ENCODE measurements around the gene SLC9A7.

Gene SLC9A7

DNA sequence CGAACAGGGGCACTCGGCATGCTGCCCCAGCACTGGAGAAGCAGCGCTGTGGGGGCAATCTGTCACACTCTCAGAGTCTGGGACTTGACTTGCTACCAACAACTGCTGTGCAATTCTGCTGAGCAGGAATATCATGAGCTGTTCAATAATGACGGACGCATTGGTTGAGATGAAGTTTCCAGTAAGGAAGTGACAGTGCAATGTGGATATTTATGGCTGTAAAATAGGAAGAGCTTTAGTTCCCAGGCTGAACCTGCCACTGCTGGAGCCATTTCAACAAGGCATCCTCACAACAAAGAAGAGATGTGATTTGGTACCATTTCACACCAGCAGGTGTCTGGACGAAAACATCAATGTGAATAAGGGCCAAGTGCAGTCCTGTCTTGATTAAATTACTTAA is 161.1 kb downstream of the SLC9A7 start:
- no peak for DNase-seq

DNA sequence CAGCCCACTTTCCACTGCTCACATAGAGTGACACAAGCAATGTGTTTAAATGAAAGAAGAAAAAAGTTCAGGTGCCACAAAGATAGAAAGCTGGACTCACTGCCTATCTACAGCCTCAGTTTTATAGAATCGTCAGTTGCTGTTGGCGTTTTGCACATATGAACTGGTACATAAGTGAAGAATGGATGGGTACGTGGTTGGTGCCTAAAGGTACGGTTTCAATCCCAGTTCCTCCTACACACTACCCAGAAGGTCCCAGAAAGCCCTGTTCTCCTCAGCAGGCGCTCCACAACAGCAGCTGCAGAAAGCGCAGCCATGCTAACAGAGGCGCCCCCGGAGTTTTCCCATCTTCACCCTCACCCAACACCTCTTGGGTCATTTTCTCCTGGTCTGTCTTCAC is 161.7 kb downstream of the SLC9A7 start:
- DNase-seq: no peak

DNA sequence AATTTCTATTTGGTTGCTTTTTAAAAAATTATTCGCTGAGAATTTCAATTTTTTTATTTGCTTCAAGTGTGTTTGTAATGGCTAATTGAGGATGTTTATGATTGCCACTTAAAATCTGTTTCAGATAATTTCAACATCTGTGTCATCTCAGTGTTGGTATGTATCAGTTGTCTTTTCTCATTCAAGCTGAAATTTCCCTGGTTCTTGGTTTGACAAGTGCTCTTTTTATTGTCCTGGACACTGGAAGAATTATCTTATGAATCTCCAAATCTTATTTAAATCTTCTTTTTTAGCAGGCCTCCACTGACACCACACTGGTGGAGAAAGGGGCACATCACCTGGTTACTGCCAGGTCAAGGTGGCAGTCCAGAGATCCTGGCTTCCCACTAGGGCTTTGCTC is 163.8 kb downstream of the SLC9A7 start:
- DNase-seq: no peak

DNA sequence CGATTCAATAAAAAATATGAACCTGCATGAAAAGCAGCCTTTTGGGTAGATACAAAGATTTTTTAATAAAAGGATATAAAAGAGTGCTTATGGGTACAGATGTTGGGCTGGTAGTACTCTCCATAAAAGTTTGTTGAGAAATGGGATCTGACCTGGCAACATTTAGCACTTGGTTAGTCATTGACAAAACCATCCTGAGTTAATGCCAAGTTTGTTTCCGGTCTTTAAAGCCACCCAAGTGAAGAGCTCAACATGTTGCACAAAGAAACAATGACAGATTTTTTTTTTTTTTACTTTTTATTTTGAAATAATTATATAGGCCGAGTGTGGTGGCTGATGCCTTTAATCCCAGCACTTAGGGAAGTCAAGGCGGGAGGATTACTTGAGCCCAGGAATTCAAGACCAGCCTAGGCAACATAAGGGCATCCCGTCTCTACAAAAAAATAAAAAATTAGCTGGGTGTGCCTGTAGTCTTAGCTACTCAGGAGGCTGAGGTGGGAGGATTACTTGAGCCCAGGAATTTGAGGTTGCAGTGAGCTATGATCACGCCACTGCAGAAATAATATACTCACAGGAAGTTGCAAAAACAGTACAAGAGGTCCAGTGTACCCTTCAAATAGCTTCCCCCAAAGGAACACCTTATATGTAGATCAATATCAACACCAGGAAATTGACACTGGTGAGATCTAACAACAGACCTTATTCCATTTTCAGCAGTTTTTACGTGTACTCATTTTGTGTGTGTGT is 168.8 kb downstream of the SLC9A7 start:
- no peak for DNase-seq

DNA sequence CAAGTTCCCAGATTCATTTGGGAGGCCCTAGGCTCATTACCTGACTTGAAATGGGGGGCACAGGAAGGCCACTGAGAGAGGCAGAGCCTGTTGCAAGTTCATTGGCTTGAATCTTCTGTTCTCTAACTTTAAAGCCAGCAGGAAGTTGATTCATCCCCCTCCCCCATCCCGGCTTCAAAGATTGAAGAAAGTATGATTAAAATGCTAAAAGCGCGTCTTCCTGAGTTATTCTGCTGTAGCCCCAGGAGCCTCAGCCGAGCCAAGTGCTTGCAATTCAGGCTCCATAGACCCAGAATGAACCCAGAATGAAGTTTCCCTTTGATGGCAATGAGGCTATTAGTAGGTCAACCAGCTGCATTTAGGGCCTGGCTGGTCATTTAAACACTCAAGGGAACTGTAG is 170.7 kb downstream of the SLC9A7 start:
- no peak for DNase-seq

DNA sequence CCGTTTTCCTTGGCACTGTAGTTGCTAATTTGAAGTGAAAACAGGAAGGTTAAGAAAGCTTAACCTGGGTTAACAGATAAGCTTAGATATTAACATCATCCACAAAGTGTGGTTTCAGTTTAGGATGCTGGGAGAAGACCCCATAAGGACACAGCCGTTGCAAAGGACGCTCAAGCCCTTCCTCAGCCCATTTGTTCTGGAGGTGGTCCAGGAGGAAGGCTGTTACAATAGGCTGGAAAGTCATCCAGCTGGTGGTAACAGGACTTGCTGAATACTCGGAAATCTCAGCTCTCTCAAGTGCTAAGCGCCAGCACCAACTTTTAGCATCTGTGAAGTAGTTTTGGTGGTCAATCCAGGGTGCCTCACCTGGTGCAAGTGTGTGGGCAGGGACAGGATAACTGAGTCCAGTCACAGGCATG is 171.2 kb downstream of the SLC9A7 start:
- DNase-seq: no peak

DNA sequence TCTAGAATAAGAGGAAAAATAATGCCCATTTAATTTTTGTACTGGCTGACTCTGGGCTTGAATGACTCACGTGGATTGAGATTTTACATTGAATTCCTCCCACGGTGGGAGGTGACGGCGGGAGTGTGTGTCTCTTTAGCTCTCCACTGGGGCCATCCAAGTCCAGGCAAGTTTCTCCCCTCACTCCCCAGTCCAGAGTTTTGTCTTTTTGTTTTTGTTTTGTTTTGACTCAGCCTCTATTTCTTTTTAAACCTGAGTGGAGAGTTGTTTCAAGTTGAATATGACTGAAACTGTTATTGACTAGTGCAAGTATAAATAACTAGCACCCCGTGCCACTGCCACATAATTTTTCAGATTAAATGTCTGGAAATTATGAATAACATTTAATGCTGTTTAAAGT is 171.8 kb downstream of the SLC9A7 start:
- no peak for DNase-seq

DNA sequence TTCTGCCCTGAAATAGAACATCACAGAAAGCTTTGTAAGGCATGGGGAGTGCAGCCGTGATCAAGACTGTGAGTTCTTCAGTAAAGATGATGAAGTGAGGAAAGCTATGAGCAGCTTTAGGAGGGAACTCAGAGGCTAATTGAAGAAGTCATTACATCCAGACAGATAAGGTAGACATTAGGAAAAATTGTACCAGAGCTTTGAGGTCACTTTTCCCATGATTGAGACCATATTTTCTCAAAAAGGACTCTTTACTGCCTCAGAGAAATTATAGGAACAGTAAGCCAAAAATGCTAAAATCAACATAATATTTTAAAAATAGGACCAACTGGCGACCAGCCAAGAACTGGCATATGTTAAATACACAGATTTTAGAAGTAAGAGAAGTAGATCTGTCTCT is 174.2 kb downstream of the SLC9A7 start:
- DNase-seq: no peak

DNA sequence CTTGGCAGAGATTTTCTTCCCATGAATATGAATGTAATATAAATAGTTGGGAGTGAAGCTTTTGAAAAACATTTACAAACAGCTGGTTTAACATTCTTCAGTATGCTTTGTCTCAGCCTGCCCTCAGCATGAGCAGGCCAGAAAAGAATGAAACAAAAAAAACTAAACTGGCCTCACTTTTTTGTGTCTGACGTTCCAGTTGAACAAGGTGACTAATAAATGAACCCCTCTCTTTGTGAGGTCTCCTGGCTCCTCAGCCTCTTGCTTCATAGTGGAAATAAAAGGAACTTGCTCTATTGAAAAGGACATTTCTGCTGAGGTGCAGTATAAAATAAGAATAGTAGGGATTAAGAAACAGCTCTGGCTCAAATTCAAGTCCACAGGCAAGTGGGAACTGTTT is 176.0 kb downstream of the SLC9A7 start:
- no peak for DNase-seq

DNA sequence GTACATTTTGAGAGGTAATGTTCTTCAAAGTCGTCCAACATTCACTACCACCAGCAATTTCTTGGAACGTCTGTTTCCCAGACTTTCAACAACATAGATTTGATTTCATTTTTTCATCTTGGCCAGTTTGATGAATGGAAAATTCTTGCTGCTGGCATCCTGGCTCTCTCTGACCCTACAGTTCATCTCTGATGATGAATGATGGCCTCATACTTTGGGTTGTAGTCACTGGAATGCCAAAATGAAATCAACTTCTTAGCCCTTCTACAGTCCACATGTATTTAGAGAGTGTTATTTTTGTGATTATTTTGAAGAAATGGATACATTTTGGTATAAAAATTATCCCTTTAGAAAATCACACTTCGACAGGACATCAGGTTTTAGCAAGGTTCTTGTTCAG is 176.6 kb downstream of the SLC9A7 start:
- DNase-seq: no peak

DNA sequence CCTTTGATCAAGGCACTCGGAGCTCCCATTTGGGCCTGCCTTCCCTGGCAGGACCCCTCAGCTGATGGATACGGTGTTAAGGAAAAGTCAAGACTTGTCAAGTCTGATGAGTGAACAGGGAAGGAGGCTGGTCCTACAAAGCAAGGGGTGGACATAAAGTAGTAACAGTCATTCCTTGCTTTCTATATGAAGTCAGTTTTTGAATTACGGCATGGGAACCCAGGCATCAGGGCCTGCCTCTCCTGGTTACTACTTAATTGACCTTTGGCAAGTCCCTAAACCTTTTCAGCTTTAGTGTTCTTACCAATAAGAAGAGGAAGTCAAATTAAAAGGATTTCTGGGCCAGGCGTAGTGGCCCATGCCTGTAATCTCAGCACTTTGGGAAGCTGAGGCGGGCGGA is 178.3 kb downstream of the SLC9A7 start:
- no peak for DNase-seq

DNA sequence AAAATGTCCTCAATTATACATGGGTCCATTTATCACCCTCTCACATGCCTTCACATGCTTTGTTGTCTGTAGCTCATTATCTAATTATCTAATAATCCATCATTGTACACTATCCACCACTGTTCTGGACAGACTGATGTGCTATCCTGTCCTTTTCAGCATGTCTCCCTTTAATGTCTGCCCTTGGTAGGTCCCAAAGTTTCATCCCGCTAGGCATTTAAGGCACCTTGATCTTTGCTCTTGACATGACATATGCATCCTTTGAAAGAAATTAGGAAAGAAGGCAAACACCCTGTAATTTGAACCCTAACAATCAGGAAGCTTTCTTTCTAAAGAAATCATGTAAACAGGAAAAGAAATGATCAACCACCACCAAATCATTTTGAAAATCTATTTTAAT is 179.7 kb downstream of the SLC9A7 start:
- DNase-seq: no peak

DNA sequence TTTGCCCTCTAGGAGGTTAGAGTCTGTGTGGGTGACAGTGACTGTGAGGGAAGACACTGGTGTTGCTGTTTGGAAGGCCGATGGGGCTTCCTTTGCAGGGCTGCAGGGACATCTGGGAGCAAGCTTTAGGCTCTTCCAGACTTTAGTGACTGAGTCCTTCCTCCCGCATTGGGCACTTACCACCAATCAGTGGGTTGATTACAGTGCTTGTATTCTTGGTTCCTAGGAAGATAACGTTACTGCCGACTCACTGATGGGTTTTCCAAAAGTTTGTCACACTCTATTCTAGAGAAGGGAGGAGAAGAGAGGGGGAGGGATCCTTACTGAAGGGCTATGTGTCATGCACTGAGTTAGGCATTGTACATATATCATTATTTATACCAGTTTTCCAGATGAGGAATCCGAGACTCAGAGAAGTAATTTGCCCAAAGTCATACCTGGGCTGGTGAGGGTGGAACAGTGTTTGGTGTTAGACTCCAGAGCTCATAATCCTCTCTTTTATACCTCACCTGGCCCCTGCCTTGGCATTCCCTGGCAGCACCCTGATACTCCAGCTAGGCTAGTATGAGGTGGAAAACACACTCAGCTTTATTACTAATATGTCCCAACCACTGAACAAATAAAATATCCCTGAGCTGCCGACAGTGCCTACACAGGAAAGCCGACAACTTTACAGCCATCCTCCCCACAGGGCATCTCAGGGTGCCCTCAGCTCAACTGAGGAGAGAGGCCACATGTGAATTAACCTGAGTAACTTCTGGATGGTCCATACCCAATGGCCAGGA is 181.5 kb downstream of the SLC9A7 start:
- no peak for DNase-seq

DNA sequence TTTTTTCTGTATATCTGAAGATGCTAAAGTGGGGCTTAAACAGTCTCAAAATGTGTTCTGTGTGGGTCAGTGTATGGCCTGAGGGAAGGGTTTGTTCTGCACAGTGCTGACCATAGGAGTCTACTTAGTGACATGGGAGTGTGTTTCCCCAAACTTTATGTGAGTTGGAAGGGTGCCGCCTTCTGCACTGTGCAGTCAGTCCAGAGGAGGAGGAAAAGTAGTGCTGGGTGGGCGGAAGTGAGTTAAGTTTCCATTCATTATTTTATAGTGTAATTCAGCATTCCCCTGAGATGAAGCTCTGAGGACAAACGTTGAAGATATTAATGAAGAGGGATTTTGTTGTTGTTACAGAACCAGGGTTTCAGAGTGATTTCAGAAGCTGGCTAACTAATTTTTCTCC is 182.5 kb downstream of the SLC9A7 start:
- DNase-seq: no peak

DNA sequence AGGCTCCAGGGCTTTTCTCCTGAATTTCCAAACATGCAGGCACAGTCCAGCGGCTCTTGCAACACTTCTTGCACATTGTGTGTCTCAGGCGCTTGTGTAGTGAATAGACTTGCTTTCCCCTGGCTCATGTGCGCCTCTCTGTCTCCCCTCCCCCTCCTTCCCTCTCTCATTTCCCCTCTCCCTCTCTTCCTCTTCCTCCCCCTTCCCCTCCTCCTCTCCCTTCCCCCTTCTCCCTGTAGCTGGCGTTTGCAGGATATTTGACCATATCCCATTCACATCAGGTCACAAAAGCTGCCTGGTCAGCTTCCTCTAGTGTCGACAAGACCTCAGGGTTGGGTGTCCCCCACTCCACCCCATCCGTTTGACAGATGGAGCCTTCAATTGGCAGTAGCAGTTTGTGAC is 182.9 kb downstream of the SLC9A7 start:
- DNase-seq: no peak

DNA sequence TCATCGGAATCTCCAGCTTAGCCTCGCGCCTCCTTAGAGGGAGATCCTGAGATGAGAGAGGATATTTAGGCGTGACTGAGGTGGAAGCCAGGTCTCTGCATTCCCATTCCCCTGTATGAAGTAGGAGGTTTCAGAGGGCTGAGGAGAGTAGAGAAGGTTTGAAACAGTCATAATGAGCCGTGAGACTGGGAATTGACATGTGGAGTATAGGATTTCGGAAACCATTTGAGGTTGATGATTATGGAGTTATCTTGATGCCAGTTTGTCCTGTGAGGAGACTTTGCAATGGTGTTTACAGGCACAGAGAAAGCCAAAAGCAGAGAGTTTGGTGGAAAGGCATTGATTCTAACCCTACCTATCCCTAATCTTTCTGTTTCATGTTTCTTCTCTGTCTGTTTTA is 183.3 kb downstream of the SLC9A7 start:
- DNase-seq: no peak

DNA sequence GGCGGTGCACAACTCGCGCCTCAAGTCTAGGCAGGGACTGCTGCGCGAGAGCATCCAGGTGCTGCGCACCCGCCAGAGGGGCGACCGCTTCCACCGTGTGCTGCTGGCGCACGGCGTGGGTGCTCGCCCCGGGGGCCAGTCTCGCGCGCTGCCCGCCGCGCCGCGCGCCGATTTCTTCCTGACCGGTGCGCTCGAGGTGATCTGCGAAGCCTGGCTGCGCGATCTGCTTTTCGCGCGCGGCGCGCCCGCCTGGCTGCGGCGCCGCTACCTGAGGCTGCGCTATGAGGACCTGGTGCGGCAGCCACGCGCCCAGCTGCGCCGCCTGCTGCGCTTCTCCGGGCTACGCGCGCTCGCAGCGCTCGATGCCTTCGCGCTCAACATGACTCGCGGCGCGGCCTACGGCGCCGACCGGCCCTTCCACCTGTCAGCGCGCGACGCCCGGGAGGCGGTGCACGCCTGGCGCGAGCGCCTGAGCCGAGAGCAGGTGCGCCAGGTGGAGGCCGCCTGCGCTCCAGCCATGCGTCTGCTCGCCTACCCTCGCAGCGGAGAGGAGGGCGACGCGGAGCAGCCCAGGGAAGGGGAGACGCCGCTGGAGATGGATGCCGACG is 184.0 kb downstream of the SLC9A7 start:
- DNase-seq: no peak

DNA sequence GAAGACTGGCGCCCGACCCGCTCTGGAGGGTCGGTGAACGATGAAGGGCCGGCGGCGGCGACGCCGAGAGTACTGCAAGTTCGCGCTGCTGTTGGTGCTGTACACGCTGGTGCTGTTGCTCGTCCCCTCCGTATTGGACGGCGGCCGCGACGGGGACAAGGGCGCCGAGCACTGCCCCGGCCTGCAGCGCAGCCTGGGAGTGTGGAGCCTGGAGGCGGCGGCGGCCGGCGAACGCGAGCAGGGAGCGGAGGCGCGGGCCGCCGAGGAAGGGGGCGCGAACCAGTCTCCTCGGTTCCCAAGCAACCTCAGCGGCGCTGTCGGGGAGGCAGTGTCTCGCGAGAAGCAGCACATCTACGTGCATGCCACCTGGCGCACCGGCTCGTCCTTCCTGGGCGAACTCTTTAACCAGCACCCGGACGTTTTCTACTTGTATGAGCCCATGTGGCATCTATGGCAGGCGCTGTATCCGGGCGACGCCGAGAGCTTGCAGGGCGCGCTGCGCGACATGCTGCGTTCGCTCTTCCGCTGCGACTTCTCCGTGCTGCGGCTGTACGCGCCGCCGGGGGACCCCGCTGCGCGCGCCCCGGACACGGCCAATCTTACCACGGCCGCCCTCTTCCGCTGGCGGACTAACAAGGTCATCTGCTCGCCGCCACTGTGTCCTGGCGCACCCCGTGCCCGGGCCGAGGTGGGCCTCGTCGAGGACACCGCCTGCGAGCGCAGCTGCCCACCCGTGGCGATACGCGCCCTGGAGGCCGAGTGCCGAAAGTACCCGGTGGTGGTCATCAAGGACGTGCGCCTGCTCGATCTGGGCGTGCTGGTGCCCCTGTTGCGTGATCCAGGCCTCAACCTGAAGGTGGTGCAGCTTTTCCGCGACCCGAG is 184.8 kb downstream of the SLC9A7 start:
- DNase-seq: no peak

DNA sequence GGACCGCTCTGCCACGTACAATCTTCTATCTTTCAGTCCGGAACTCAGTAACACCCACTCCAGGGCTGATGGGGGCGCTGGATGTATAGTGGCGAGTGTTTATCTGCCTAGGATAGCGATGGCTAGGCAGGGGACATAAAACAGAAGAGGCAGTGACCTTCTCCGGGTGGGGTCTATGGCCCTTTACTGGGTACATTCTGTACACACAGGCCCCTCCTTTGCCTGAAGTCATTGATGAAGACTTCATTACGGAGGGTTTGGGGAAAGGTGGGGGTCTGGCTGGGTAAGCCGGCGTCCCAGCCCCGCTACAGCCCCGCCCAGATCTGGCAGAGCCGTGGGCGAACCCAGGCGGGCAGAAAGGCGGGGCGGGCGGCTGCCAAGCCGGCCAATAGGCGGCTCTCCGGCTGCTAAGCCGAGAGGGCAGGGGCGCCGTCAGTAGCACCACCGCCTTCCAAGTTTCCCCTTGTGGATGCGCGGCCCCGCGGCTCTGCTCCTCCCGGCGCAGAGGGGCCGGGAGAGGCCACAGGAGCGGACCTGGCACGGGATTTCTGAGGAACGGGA is 185.5 kb downstream of the SLC9A7 start, which contains the start of gene CHST7:
CHST7 (plus strand) TSS at position 435 of the 561 bp plus-strand sequence. CDS start 167 bp downstream, outside the sequence.
- no peak for DNase-seq

DNA sequence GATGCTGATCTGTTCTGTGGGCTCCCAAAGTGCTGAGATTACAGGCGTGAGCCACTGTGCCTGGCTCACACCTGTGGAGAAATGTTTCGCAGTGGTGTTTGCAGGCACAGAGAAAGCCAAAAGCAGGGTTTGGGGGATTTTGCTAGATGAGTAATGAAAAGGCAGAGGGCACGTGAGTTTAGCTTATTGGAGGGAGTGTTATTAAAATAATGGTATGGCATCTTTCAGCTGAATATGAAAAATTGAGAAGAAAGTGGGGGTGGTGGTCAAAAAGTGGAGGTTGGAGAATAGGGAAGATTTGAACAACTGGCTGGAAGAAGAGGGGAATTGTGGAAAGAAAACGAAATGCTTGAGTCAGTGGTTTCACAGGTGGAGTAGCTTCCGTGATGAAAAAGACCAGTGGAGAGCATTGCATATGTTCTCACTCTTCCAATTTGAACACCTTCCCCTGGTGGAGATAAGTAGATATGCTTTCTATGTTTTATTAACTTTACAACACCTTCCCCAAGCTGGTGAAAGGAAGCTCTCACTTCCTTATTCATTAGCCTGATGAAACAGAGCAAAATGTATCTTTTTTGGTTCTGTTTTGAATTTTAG is 186.5 kb downstream of the SLC9A7 start:
- DNase-seq: no peak

DNA sequence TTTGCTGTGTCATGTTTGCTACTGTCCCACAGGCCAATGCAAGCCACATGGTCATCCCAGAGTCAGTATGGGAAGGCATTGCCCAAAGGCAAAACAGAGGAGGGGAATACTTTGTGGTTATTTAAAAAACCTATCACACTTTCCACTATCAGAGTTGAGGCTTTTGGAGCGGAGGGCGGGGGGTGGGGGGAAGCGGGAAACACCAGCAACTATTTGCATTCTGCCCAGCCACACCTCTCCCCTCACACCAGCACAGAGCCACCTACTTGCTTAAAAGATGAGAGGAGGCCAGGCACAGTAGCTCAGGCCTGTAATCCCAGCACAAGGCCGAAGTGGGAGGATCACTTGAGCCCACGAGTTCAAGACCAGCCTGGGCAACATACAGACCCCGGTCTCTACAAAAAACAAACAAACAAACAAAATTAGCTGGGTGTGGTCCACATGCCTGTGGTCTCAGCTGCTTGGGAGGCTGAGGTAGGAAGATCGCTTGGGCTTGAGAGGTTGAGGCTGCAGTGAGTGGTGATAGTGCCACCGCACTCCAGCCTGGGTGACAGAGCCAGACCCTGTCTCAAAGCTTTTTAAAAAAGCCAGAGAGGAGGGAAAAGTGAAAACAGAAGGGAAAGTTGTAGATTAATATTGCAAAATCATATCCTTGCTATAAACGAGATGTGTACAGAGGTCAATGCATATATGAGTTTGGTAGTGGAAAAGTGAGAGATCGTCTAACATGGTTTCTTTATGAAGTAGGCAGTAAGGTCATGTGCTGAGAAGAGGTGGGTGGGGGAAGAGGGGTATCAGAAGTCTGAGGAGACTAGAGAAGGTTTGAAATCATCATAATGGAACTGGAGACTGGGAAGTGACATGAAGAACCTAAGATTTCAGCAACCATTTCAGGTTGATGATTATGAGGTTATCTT is 187.2 kb downstream of the SLC9A7 start:
- no peak for DNase-seq
